Suppressor macrophage treated with lipopolysaccharide for 4 hours (primary cell): ENCODE data around the gene ALS2CL.
"Not testable (repeated sequence)": the region's sequence is repeated elsewhere in the genome, so short reads cannot be mapped to it uniquely, and the experiment has no call there.

Source experiments
- DNase-seq: peaks from one replicate; pipeline ENCODE4 v3.0.0-alpha.2; 2020

The ALS2CL gene

DNA sequence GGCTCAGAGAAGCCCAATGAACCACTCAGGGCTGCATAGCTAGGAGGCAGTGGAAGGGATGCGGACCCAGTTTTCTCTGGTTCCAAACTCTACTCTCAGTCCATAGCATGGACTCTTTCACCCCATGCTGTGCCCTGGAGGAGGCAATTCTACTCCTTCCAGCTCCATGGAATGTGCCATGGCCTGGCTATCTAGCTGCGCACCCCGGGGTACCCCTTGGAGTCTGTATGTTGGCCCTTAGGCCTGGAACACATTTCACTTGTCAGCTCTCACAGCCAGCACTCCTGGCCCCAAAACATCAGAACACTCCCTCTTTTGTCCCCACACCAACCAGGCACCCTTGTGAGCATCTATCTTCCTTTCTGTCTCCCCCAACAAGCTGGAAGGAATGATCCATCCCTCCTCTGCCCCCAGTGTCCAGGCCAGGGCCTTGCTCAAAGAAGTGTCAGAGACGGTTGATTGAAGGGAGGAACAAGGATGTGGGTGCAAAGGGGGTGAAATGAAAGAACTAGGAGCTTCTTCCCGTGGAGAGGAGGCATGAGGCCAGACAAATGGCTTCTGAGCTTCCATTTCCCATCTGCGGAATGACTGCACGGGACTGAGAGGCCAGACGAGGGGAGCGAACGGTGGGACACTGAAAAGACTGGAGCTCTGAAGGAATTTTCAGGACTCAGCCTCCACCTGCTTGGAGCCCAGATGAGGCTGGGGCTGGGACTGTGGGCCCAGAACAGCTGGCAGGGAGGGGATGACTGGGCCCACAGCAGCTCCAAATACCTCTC is 21.4 kb upstream of the ALS2CL start:
- DNase-seq, result no peak

DNA sequence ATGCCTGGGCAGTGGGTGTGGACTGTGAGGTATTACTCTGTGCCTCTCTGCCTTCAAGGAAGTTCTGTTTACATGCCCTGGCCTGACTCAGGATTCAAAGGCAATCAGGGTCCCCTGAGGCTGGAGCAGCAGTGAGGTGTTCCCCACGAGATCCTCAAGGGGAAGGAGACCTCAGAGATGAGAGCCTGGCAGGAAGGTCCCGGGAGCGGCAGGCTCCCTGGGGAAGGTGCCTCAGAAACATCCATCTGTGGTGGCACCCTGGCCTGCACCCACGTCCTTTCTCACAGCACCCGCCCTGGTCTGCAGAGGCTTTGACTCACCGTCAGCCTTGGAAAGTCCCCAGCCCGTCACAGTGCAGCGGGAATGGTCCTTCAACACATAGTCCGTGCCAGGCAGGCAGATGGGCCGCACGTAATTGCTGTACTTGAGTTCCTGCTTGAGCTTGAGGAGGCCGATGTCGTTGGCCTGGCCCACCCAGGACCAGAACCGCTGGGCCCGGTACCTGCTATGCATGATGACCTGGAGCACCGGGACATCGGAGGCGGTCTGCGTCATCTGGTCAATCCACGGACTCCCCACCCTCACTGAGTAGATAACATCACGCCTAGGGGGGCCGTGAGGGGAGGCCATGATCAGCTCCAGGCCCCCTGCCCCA is 20.5 kb upstream of the ALS2CL start:
- no peak for DNase-seq

- no peak for DNase-seq
Measured at GRCh38 chr3:46713050-46713897, 19.8 kb upstream of the ALS2CL start.

DNA sequence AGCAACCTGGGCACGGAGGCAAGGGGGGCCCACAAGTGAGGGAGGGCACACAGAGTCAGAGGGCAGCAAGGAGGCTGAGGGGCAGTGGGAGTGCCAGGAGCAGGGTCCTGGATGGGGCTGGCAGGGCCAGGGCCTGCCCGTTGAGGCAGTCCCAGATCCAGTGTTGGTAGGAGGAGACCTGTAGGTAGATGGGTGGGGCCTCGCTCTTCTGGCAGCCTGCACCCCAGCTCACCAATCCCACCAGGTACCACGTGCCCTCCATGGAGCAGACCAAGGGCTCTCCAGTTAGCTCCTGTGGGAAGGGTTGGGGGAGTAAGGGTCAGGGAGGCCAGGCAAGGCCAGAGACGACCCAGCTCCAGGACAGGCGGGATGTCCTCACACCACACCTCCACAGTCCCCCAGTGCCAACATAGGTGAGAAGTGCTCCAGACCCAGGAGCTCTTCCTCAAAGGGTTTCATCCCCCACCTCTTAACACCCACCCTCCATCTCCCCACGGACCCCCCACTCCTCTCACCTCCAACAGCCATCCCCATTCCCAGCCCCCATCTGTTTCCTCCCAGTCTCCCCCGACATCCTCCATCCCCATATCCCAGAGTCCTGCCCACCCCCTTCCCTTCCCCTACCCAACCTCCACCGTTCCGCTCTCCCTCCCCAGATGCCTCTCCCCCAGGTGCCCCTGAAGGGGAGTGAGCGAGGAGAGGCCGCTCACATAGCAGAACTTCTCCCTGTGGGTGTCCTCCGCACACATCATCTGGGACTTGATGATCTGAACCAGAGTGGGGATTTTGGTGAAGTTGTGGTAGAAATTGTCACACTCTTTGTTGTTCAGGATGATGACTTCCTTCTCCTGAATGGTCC is 18.9 kb upstream of the ALS2CL start:
- no peak for DNase-seq

DNA sequence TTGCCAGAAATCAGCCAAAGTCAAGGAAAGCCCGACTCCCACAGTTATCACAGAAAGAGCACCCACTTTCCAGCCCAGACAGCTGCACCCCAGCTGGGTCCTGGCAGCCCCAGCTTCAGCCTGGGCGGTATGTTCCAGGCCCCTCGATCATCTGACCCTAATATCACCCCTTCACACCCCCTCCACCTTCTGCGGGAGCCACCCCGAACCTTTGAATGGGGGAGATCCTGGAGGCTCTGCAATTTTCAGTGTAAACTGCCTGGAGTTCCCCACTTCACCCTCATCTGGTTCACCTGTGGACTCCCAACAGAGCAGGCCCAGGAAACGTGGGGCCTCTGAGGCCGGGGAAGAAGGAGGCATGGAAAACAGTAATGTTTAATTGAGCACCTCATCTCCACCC is 18.3 kb upstream of the ALS2CL start:
- DNase-seq, result no peak

GRCh38 chr3:46711305-46711704 is 17.8 kb upstream of the ALS2CL start:
- DNase-seq, result no peak

DNA sequence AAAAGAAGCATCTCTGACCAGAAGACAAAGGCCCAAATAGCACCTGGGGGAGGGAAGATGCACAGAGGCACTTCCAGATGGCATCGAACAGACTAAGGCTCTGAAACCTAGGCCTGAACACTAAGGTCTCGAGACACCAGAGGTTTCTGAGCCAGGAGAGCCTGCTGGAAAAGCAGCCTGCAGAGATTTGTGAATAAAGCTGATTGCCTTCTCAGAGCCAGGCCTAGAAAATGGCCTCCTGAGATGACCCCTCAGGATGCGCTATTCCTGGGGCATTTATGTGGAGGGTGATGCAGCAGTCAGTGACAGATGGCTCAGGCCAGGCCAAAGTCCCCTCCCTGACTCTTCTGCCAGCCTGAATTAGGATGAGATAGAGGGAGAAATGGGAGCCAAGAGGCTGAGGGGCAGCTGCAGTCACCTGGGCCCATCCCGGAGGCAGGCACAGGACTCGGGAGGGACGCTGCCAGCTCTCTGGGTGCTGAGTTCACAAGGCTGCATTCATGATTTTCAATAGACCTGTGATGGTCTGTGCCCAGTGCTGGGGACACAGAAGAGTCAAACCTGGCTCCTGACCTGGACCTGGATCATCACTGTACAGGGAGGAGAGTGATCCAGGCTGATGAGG is 17.3 kb upstream of the ALS2CL start:
- no peak for DNase-seq

- DNase-seq, result no peak
Measured at GRCh38 chr3:46710229-46710628, 16.8 kb upstream of the ALS2CL start.

DNA sequence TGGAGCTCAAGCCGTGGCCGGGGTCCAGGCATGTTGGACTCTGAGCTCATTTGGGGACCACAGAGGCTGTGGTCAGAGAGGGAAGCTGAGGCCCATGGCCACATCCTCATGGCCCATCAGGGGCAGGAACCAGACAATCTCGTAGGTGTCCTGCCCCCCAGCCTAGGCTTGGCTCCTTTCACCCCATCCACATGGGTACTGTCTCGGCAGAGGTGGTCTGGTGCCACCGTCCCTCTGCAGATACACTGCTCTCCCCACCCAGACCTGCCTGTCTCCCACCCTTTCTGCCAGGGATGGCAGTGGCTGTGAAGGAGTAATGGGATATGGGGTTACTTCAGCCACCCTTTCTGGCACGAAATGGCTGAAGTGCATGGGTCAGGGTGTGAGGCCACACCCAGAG is 16.2 kb upstream of the ALS2CL start:
- DNase-seq, result no peak

- DNase-seq, result no peak
Measured at GRCh38 chr3:46709157-46709654, 15.7 kb upstream of the ALS2CL start.

DNA sequence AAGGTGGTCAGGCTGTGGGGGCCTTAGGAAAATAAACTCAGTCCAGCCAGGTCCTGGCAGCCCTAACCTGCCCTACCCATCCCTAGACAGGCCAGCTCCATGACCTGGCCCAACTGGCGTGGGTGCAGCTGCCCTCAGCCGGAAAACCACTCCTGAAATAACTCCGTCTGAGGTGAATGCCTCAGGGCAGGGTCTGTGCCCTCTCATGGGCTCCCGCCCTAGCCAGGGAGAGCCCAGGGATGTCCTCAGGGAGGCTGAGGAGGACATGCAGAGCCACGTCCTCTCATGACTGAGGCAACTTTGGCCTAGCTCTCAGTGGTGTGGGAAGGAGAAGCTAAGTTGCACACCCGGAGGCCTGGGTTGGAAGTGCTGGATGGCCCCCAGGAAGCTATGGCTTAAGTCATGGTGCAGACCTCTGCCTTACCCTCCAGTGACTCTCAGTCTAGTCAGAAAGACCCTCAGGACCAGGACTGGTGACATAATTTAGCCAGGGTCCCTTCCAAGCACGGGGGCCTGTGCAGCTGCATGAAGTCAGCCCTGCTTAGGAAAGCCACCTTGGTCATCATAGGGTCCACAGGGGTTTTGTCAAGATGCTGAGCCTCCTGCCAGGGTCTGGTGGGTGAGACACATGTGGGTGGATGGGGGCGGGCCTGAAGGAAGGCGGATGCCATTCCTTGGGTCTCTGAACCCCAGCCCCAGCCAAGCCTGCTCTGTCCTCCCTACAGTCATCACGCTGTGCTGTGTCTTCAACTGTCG is 15.1 kb upstream of the ALS2CL start:
- DNase-seq, result no peak

DNA sequence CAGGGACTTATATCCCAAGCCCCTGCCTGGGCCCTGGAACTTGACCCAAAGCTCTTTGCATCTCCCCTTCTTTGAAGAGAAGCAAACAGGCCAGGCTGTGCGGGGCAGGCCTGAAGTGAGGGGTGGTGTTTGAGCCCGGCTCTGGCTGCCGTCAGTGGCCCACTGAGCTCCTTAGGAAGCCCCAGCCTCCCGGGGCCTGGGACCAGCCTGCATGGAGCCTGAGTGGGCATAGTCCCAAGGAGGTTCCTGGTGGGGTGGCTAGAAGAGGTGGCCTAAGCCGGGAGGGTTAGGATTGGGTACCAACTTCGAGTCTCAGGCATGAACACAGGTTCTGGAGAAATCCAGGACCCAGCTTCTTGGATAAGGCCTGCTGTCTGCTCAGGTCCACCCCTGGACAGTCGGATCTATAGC is 14.1 kb upstream of the ALS2CL start:
- DNase-seq, result no peak

- DNase-seq, result no peak
Measured at GRCh38 chr3:46706771-46707582, 13.5 kb upstream of the ALS2CL start.

GRCh38 chr3:46705751-46706552 is 12.5 kb upstream of the ALS2CL start:
- no peak for DNase-seq

- DNase-seq, result peak; percentile 80
Measured at GRCh38 chr3:46705022-46705530, 11.6 kb upstream of the ALS2CL start.

GRCh38 chr3:46704346-46704745 is 10.9 kb upstream of the ALS2CL start:
- DNase-seq, result not testable (repeated sequence)

- DNase-seq, result no peak
Measured at GRCh38 chr3:46703013-46703520, 9.6 kb upstream of the ALS2CL start.

- DNase-seq, result no peak
Measured at GRCh38 chr3:46702246-46703012, 8.9 kb upstream of the ALS2CL start.
